ENCODE data around the gene SLC24A4.

- TF ChIP-seq ZFP3 (tag by site-specific recombination; IDR thresholded peaks at IDR 0.05; ENCODE audit: low read depth) (no peak), PATZ1 (tag by site-specific recombination; IDR thresholded peaks at IDR 0.05) (no peak)
These were observed 191.2 kb downstream of the SLC24A4 start for GRCh38 chr14:92513966-92514843.

All from HEK293 (cell line).